A549 (cell line): Measurements from ENCODE around the gene LDLRAD3. TPM values are rescaled to one million over a fixed set of nuclear protein-coding genes. Genes with fewer than 3 reads are reported as not detected.

Experiments
- ATAC-seq, 2 experiments: fragments of 200-7000 bp in 1 of 2; fragments of >200 bp in 1 of 2; cut with Nextera tagmentation in 1 of 2; cut with Tn5 transposase in 1 of 2; 3 replicates each; pipeline versions ENCODE4 v1.8.0 to v1.9.1; 2018 to 2020; ENCODE audit warnings: mild to moderate bottlenecking in 1 of 2, moderate library complexity in 1 of 2
- CTCF ChIA-PET: fragments of 300-600 bp; sonication (Branson Sonifier 250); formaldehyde crosslinking; extraction: SDS; loops from one replicate; lab custom pipeline; 2021; ENCODE audit warnings: antibody characterized with exemption, inconsistent platforms; lab: Yijun Ruan, JAX
- POLR2A ChIA-PET: fragments of 350-600 bp; formaldehyde crosslinking; extraction: SDS; loops from one replicate; lab custom pipeline; 2021; ENCODE audit warnings: antibody characterized with exemption, inconsistent platforms; lab: Yijun Ruan, JAX
- DNase-seq, 2 experiments: peaks; one replicate each; pipeline versions ENCODE4 v3.0.0 to v3.0.0-alpha.2; 2011 to 2016; ENCODE audit warnings: low read depth in 1 of 2, low spot score in 1 of 2
- FAIRE-seq: peaks from 2 replicates; lab custom pipeline; 2011; peaks lifted over from hg19 to GRCh38; lab: Jason Lieb, UNC
- H3K27ac ChIP-seq, 2 experiments: fragments of >200 bp; sonication (Bioruptor Twin); formaldehyde crosslinking; 3 replicates each; pipeline ENCODE4 v1.5.1; 2016 to 2017
- H3K4me1 ChIP-seq: fragments of >200 bp; sonication (Bioruptor Twin); formaldehyde crosslinking; 3 replicates; pipeline ENCODE4 v1.6.1; 2016
- H3K4me2 ChIP-seq: fragments of >200 bp; sonication (Bioruptor Twin); formaldehyde crosslinking; 3 replicates; pipeline ENCODE4 v1.6.1; 2016
- H3K4me3 ChIP-seq: fragments of >200 bp; sonication (Bioruptor Twin); formaldehyde crosslinking; 3 replicates; pipeline ENCODE4 v1.5.1; 2016
- H3K9me3 ChIP-seq: fragments of >200 bp; sonication (Bioruptor Twin); formaldehyde crosslinking; 3 replicates; pipeline ENCODE4 v1.6.1; 2016
- BHLHE40 ChIP-seq: IDR thresholded peaks from 2 replicates; pipeline ENCODE4 v1.6.1; 2012; ENCODE audit warnings: low read depth, low read length, inconsistent platforms
- CEBPB ChIP-seq, 2 experiments: fragments of >200 bp in 1 of 2; sonication (Bioruptor Twin) in 1 of 2; formaldehyde crosslinking in 1 of 2; IDR thresholded peaks; 2 replicates each; pipeline ENCODE4 v1.6.1; 2012 to 2016
- CHD4 ChIP-seq: fragments of 200-600 bp; sonication (generic); IDR thresholded peaks from 2 replicates; pipeline ENCODE4 v1.6.1; 2016; ENCODE audit warnings: antibody characterized with exemption, mild to moderate bottlenecking, borderline replicate concordance
- CTCF ChIP-seq: fragments of >200 bp; sonication (Bioruptor Twin); formaldehyde crosslinking; IDR thresholded peaks from 3 replicates; pipeline ENCODE4 v1.5.1; 2016
- E2F6 ChIP-seq: IDR thresholded peaks from 2 replicates; pipeline ENCODE4 v1.6.1; 2012; ENCODE audit warnings: low read depth, borderline replicate concordance
- EHF ChIP-seq: fragments of 250-450 bp; sonication (Bioruptor Pico); IDR thresholded peaks from 2 replicates; pipeline ENCODE4 v1.5.0; 2020; ENCODE audit warnings: mild to moderate bottlenecking
- ELK1 ChIP-seq: fragments of 150-350 bp; IDR thresholded peaks from 2 replicates; pipeline ENCODE4 v1.6.1; 2014; ENCODE audit warnings: low read depth, mild to moderate bottlenecking, low read length
- EP300 ChIP-seq, 2 experiments: fragments of >200 bp; sonication (Bioruptor Twin); formaldehyde crosslinking; IDR thresholded peaks; 2 replicates in 1 of 2; 3 replicates in 1 of 2; pipeline ENCODE4 v1.6.1; 2016 to 2017
- ESRRA ChIP-seq: fragments of 150-350 bp; IDR thresholded peaks from 2 replicates; pipeline ENCODE4 v1.6.1; 2014; ENCODE audit warnings: mild to moderate bottlenecking, low read length, borderline replicate concordance
- FOSB ChIP-seq: fragments of 250-450 bp; sonication (Bioruptor Pico); IDR thresholded peaks from 2 replicates; pipeline ENCODE4 v1.5.0; 2020; ENCODE audit warnings: mild to moderate bottlenecking, moderate library complexity
- GATA3 ChIP-seq: IDR thresholded peaks from 2 replicates; pipeline ENCODE4 v1.6.1; 2012; ENCODE audit warnings: borderline replicate concordance
- HES2 ChIP-seq: fragments of >200 bp; sonication (Bioruptor Twin); formaldehyde crosslinking; IDR thresholded peaks from 2 replicates; pipeline ENCODE4 v1.6.1; 2016
- HOXB5 ChIP-seq: fragments of 250-450 bp; sonication (Bioruptor Pico); IDR thresholded peaks from 2 replicates; pipeline ENCODE4 v1.5.0; 2020; ENCODE audit warnings: mild to moderate bottlenecking, moderate library complexity
- JUN ChIP-seq, 2 experiments: fragments of >200 bp; sonication (Bioruptor Twin); formaldehyde crosslinking; IDR thresholded peaks; 2 replicates in 1 of 2; 3 replicates in 1 of 2; pipeline ENCODE4 v1.6.1; 2016 to 2017
- MAX ChIP-seq: IDR thresholded peaks from 2 replicates; pipeline ENCODE4 v1.6.1; 2012
- NFE2L2 ChIP-seq: fragments of 150-350 bp; conservative IDR thresholded peaks from 2 replicates; pipeline ENCODE4 v1.6.1; 2014; ENCODE audit warnings: low read length
- NR3C1 ChIP-seq: fragments of >200 bp; sonication (Bioruptor Twin); formaldehyde crosslinking; IDR thresholded peaks from 3 replicates; pipeline ENCODE4 v1.6.1; 2017
- POLR2A ChIP-seq: IDR thresholded peaks from 2 replicates; pipeline ENCODE4 v1.6.1; 2012; ENCODE audit warnings: mild to moderate bottlenecking, low read length
- RCOR1 ChIP-seq: fragments of 150-350 bp; IDR thresholded peaks from 2 replicates; pipeline ENCODE4 v1.6.1; 2014; ENCODE audit warnings: antibody characterized with exemption, low read length, low read depth
- REST ChIP-seq: fragments of 200-600 bp; sonication (generic); IDR thresholded peaks from 2 replicates; pipeline ENCODE4 v1.6.1; 2016; ENCODE audit warnings: antibody characterized with exemption, mild to moderate bottlenecking, moderate library complexity
- RFX5 ChIP-seq: fragments of 450-650 bp; IDR thresholded peaks from 2 replicates; pipeline ENCODE4 v1.7.1; 2014; ENCODE audit warnings: antibody characterized with exemption, mild to moderate bottlenecking, moderate library complexity
- RNF2 ChIP-seq: fragments of 200-600 bp; sonication (generic); IDR thresholded peaks from 2 replicates; pipeline ENCODE4 v1.6.1; 2016; ENCODE audit warnings: low read depth, mild to moderate bottlenecking, antibody characterized with exemption, moderate library complexity, borderline replicate concordance
- TP53 ChIP-seq: fragments of 250-450 bp; sonication (Bioruptor Pico); IDR thresholded peaks from 2 replicates; pipeline ENCODE4 v1.5.0; 2021; ENCODE audit warnings: mild to moderate bottlenecking, moderate library complexity
- USF2 ChIP-seq: fragments of 450-650 bp; IDR thresholded peaks from 2 replicates; pipeline ENCODE4 v1.6.1; 2014; ENCODE audit warnings: antibody characterized with exemption
- ZC3H11A ChIP-seq: fragments of 450-650 bp; IDR thresholded peaks from 2 replicates; pipeline ENCODE4 v1.6.1; 2014; ENCODE audit warnings: antibody characterized with exemption, mild to moderate bottlenecking
- ZNF302 ChIP-seq: fragments of 250-450 bp; sonication (Bioruptor Pico); IDR thresholded peaks from 2 replicates; pipeline ENCODE4 v1.9.0; 2021; ENCODE audit warnings: inconsistent platforms, mild to moderate bottlenecking, moderate library complexity
- ZSCAN20 ChIP-seq: fragments of 250-450 bp; sonication (Bioruptor Pico); IDR thresholded peaks from 2 replicates; pipeline ENCODE4 v1.8.0; 2022; ENCODE audit warnings: mild to moderate bottlenecking, moderate library complexity
- WGBS: methylation state at CpG from one replicate; pipeline ENCODE4 v1.1.6; 2017; ENCODE audit errors: missing lambda C conversion rate; 5-methylcytosine and 5-hydroxymethylcytosine counted together
- polyA plus RNA-seq, 4 experiments: library from polyadenylated mRNA; depleted of rRNA in 3 of 4; stranded (reverse); fragments of >200 nt; fragmentation: RNase III in 1 of 4; extraction: RNeasy Plus Mini Kit Qiagen cat#74134 plus additional on column Dnase treatment in 1 of 4; gene quantifications; 2 replicates in 3 of 4; 3 replicates in 1 of 4; pipeline ENCODE4 v1.2.3, GENCODE V29; 2011 to 2017

Gene LDLRAD3
- polyA plus RNA-seq, 2 of the 4 experiments (the other 2 are of a cell fraction): 10.5 to 13.2 TPM

GRCh38 chr11:36270701-36271100 lies 326.8 kb downstream of the LDLRAD3 start:
- H3K27ac ChIP-seq: no peak overlapping the region
- 83% methylated on average over 9 of the region's 9 CpGs for WGBS
- FAIRE-seq (no peak), DNase-seq (no peak), ATAC-seq (no peak)
- ChIA-PET CTCF (interaction anchor here (1.0 to 8.6 kb wide), 5 partner anchors 11 to 807 kb away, joined by 3 to 94 read pairs (median 4); no protein-coding TSS in a partner anchor), POLR2A (no interaction called here)
- no peak overlapping the region for H3K4me2 ChIP-seq
- TF ChIP-seq GATA3: no peak
- TF ChIP-seq ZSCAN20: no peak
- TF ChIP-seq CEBPB (IDR thresholded peaks at IDR 0.05): no peak
- TF ChIP-seq RNF2: no peak
- TF ChIP-seq ZNF302 (CRISPR knock-in tag): no peak
- TF ChIP-seq ESRRA: no peak
- TF ChIP-seq HES2: no peak
- no peak for TF ChIP-seq EP300 (IDR thresholded peaks at IDR 0.05)
- TF ChIP-seq NR3C1: no peak
- no peak for TF ChIP-seq RCOR1
- no peak for TF ChIP-seq ZC3H11A
- no peak for TF ChIP-seq CHD4
- no peak for TF ChIP-seq RFX5
- no peak for TF ChIP-seq E2F6
- no peak for TF ChIP-seq REST
- no peak for TF ChIP-seq POLR2A
- no peak for TF ChIP-seq BHLHE40
- no peak overlapping the region for H3K4me3 ChIP-seq
- H3K9me3 ChIP-seq: no peaks in the 10 kb centered on the region
- no peaks in the 10 kb centered on the region for H3K4me1 ChIP-seq

GRCh38 chr11:36271794-36272407 lies 328.0 kb downstream of the LDLRAD3 start:
- H3K4me2 ChIP-seq: no peak overlapping the region
- no peaks in the 10 kb centered on the region for H3K4me1 ChIP-seq
- DNase-seq (no peak), ATAC-seq (no peak), FAIRE-seq (no peak)
- no peak overlapping the region for H3K4me3 ChIP-seq
- WGBS: 86% methylated on average over 5 of the region's 5 CpGs
- H3K9me3 ChIP-seq: no peaks in the 10 kb centered on the region
- CTCF ChIA-PET: interaction anchor here (1.0 to 8.6 kb wide), 5 partner anchors 9 to 656 kb away, joined by 3 to 94 read pairs (median 5); no protein-coding TSS in a partner anchor
- H3K27ac ChIP-seq: no peak overlapping the region
- POLR2A ChIA-PET: no interaction called here
- TF ChIP-seq GATA3: no peak
- no peak for TF ChIP-seq ESRRA
- no peak for TF ChIP-seq USF2
- TF ChIP-seq CHD4: no peak
- no peak for TF ChIP-seq EHF (CRISPR knock-in tag)
- TF ChIP-seq ELK1: no peak
- TF ChIP-seq BHLHE40: no peak
- no peak for TF ChIP-seq NFE2L2
- no peak for TF ChIP-seq TP53
- no peak for TF ChIP-seq RCOR1
- TF ChIP-seq MAX: no peak
- TF ChIP-seq CTCF: no peak
- no peak for TF ChIP-seq HES2
- no peak for TF ChIP-seq JUN (IDR thresholded peaks at IDR 0.05)
- TF ChIP-seq E2F6: no peak
- TF ChIP-seq HOXB5: no peak
- TF ChIP-seq FOSB: no peak
